ENCODE data around the gene TCERG1L.

DNA sequence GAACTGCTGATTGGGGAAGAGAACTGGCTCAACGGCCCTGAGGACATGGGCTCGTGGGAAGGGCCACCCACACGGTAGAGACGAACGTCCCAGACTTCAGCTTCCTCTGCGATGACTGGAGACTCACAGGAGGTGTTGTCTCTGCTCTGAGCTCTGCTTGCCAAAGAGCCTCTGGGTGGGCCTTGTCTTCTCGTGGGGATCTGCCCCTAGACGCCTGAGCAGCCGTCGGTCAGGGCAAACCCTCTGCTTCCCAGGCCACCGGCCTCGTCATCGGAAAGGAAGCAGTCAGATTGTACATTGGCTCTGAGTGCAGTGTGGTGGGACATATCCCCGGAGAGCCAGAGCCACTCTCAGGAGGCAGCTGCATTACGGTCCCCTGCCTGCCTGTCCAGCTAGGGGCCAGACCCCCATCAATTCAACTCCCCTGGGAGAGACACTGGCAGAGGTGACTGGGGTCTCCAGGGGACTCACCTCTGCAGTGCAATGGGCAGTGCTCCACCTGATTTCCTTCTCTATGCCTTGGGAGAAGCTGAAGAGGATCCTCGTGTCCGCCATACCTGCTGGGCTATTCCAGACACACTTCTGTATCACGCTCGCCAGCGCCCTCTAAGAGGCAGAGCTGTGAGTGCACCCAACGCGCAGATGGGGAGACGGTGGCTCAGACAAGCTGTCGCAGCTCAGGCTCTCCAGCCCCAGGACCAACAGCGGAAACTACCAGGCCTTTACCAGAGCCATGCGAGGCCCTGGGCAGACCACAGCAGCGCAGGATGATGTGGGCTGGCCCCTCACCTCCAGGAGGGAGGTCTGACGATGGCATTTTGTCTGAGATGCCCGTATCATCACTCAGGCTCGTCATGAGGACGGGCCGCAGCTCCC lies 227.4 kb downstream of the TCERG1L start:
- no peak for TF ChIP-seq REST (IDR thresholded peaks at IDR 0.05; ENCODE audit: insufficient read depth in 1 of 2, low read depth in 2 of 2, low read length in 2 of 2)
- TF ChIP-seq POLR2AphosphoS5 (IDR thresholded peaks at IDR 0.05; ENCODE audit: low read depth, low read length): no peak
- TF ChIP-seq SIN3A (IDR thresholded peaks at IDR 0.05; ENCODE audit: borderline replicate concordance, insufficient read depth, low read length): no peak
